PFSK-1 (cell line): ENCODE data around the gene PHF2.

Experiments used
- FOXP2 ChIP-seq: optimal IDR thresholded peaks from 2 replicates; pipeline ENCODE3; 2011; ENCODE audit warnings: borderline replicate concordance, control low read depth, inconsistent platforms; ENCODE audit not compliant: insufficient read depth; ENCODE audit errors: extremely low read length, extremely low read depth
- POLR2AphosphoS5 ChIP-seq: IDR thresholded peaks from 2 replicates; pipeline ENCODE4 v1.6.1; 2012; ENCODE audit warnings: low read depth, mild to moderate bottlenecking, control low read depth, low read length, moderate library complexity
- SIN3A ChIP-seq: IDR thresholded peaks from 2 replicates; pipeline ENCODE4 v1.6.1; 2012; ENCODE audit warnings: mild to moderate bottlenecking, low read length, moderate library complexity, borderline replicate concordance; ENCODE audit not compliant: insufficient read depth
- TAF1 ChIP-seq: IDR thresholded peaks from 2 replicates; pipeline ENCODE4 v1.6.1; 2012; ENCODE audit warnings: low read length, control low read depth, borderline replicate concordance; ENCODE audit not compliant: insufficient read depth
- TF ChIP-seq, protein P1 (sequence below), 2 experiments: IDR thresholded peaks; 2 replicates each; pipeline versions ENCODE4 v1.6.1 to v1.8.0; 2011 to 2012; ENCODE audit warnings: low read depth in 2 of 2, low read length in 2 of 2, control low read depth in 1 of 2, inconsistent platforms in 1 of 2, mild to moderate bottlenecking in 1 of 2, moderate library complexity in 1 of 2; ENCODE audit not compliant: insufficient read depth in 1 of 2

DNA sequence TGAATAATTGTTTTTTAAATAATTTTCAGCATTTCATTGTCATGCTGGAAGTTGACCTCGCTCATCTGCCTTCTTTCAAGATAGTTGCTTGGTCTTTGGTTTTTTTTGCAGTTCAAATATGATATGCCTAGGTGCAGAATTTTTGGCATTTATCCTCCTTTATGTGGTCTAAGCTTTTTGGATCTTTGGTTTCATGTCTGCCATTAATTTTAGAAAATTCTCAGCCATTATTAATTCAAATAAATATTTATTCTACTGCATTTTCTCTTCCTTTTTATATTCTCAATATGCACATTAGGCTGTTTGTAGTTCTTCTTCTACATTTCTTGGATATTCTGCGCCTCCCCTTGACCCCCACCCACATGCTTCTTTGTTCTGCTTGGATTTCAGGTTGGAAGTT is 63.6 kb downstream of the PHF2 start:
- TF ChIP-seq TAF1 (no peak), POLR2AphosphoS5 (no peak), FOXP2 (no peak), SIN3A (no peak)
- TF ChIP-seq, protein P1, sequence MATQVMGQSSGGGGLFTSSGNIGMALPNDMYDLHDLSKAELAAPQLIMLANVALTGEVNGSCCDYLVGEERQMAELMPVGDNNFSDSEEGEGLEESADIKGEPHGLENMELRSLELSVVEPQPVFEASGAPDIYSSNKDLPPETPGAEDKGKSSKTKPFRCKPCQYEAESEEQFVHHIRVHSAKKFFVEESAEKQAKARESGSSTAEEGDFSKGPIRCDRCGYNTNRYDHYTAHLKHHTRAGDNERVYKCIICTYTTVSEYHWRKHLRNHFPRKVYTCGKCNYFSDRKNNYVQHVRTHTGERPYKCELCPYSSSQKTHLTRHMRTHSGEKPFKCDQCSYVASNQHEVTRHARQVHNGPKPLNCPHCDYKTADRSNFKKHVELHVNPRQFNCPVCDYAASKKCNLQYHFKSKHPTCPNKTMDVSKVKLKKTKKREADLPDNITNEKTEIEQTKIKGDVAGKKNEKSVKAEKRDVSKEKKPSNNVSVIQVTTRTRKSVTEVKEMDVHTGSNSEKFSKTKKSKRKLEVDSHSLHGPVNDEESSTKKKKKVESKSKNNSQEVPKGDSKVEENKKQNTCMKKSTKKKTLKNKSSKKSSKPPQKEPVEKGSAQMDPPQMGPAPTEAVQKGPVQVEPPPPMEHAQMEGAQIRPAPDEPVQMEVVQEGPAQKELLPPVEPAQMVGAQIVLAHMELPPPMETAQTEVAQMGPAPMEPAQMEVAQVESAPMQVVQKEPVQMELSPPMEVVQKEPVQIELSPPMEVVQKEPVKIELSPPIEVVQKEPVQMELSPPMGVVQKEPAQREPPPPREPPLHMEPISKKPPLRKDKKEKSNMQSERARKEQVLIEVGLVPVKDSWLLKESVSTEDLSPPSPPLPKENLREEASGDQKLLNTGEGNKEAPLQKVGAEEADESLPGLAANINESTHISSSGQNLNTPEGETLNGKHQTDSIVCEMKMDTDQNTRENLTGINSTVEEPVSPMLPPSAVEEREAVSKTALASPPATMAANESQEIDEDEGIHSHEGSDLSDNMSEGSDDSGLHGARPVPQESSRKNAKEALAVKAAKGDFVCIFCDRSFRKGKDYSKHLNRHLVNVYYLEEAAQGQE (IDR thresholded peaks at IDR 0.05; ENCODE audit: insufficient read depth in 1 of 2, low read depth in 2 of 2, low read length in 2 of 2), result no peak
